Measurements from ENCODE around the gene ENTPD5.
A peak's percentile ranks its signal among the peaks of the same experiment; 100 is the strongest.
"Not testable (repeated sequence)": the region's sequence is repeated elsewhere in the genome, so short reads cannot be mapped to it uniquely, and the experiment has no call there.

ENTPD5 gene

GRCh38 chr14:74029136-74029535 lies 10.0 kb upstream of the ENTPD5 start:
- no peak for DNase-seq
- TF ChIP-seq GATA1 (IDR thresholded peaks at IDR 0.05; ENCODE audit: low read depth, low read length) (no peak), POLR2A (IDR thresholded peaks at IDR 0.05; ENCODE audit: low read length) (no peak)

GRCh38 chr14:74022346-74022745 lies 3.3 kb upstream of the ENTPD5 start:
- DNase-seq = peak in 1 of 2 experiments; percentile 12
- TF ChIP-seq POLR2A (IDR thresholded peaks at IDR 0.05; ENCODE audit: low read length) (no peak), GATA1 (IDR thresholded peaks at IDR 0.05; ENCODE audit: low read depth, low read length) (no peak)

GRCh38 chr14:74019408-74020137 lies 485 bp upstream of the ENTPD5 start:
- TF ChIP-seq GATA1 (IDR thresholded peaks at IDR 0.05; ENCODE audit: low read depth, low read length) = no peak
- TF ChIP-seq POLR2A (IDR thresholded peaks at IDR 0.05; ENCODE audit: low read length) = no peak
- peak; percentile 46 to 56 for DNase-seq

GRCh38 chr14:74018174-74018585 lies 908 bp downstream of the ENTPD5 start:
- DNase-seq = peak; percentile 59 to 72
- TF ChIP-seq POLR2A (IDR thresholded peaks at IDR 0.05; ENCODE audit: low read length) (no peak), GATA1 (IDR thresholded peaks at IDR 0.05; ENCODE audit: low read depth, low read length) (no peak)

GRCh38 chr14:74015963-74016362 lies 3.1 kb downstream of the ENTPD5 start:
- DNase-seq = peak; percentile 34 to 45
- TF ChIP-seq GATA1 (IDR thresholded peaks at IDR 0.05; ENCODE audit: low read depth, low read length) (no peak), POLR2A (IDR thresholded peaks at IDR 0.05; ENCODE audit: low read length) (no peak)

- no peak for DNase-seq
- no peak for TF ChIP-seq GATA1 (IDR thresholded peaks at IDR 0.05; ENCODE audit: low read depth, low read length)
- TF ChIP-seq POLR2A (IDR thresholded peaks at IDR 0.05; ENCODE audit: low read length) = no peak
Measured at GRCh38 chr14:74015176-74015575, 3.9 kb downstream of the ENTPD5 start.

GRCh38 chr14:74014299-74014698 lies 4.8 kb downstream of the ENTPD5 start:
- no peak for DNase-seq
- no peak for TF ChIP-seq POLR2A (IDR thresholded peaks at IDR 0.05; ENCODE audit: low read length)
- no peak for TF ChIP-seq GATA1 (IDR thresholded peaks at IDR 0.05; ENCODE audit: low read depth, low read length)

- DNase-seq = no peak
- TF ChIP-seq GATA1 (IDR thresholded peaks at IDR 0.05; ENCODE audit: low read depth, low read length) = no peak
- TF ChIP-seq POLR2A (IDR thresholded peaks at IDR 0.05; ENCODE audit: low read length) = no peak
Measured at GRCh38 chr14:74008843-74009499, 10.1 kb downstream of the ENTPD5 start.

GRCh38 chr14:74005664-74006063 lies 13.4 kb downstream of the ENTPD5 start:
- not testable (repeated sequence) for DNase-seq

- DNase-seq = no peak
- TF ChIP-seq POLR2A (IDR thresholded peaks at IDR 0.05; ENCODE audit: low read length) (no peak), GATA1 (IDR thresholded peaks at IDR 0.05; ENCODE audit: low read depth, low read length) (no peak)
Measured at GRCh38 chr14:73998726-73999125, 20.4 kb downstream of the ENTPD5 start.

GRCh38 chr14:73997944-73998447 lies 21.1 kb downstream of the ENTPD5 start:
- DNase-seq = no peak
- TF ChIP-seq POLR2A (IDR thresholded peaks at IDR 0.05; ENCODE audit: low read length) (no peak), GATA1 (IDR thresholded peaks at IDR 0.05; ENCODE audit: low read depth, low read length) (no peak)

GRCh38 chr14:73997108-73997943 lies 21.8 kb downstream of the ENTPD5 start:
- DNase-seq = no peak
- TF ChIP-seq GATA1 (IDR thresholded peaks at IDR 0.05; ENCODE audit: low read depth, low read length) (no peak), POLR2A (IDR thresholded peaks at IDR 0.05; ENCODE audit: low read length) (no peak)

- no peak for TF ChIP-seq POLR2A (IDR thresholded peaks at IDR 0.05; ENCODE audit: low read length)
- TF ChIP-seq GATA1 (IDR thresholded peaks at IDR 0.05; ENCODE audit: low read depth, low read length) = no peak
- no peak for DNase-seq
Measured at GRCh38 chr14:73996731-73997107, 22.4 kb downstream of the ENTPD5 start.

GRCh38 chr14:73995977-73996378 lies 23.1 kb downstream of the ENTPD5 start:
- DNase-seq = no peak
- no peak for TF ChIP-seq POLR2A (IDR thresholded peaks at IDR 0.05; ENCODE audit: low read length)
- no peak for TF ChIP-seq GATA1 (IDR thresholded peaks at IDR 0.05; ENCODE audit: low read depth, low read length)

- not testable (repeated sequence) for DNase-seq
Measured at GRCh38 chr14:73994926-73995325, 24.2 kb downstream of the ENTPD5 start.
